ENCODE measurements around the gene PAPSS2.

Gene PAPSS2

DNA sequence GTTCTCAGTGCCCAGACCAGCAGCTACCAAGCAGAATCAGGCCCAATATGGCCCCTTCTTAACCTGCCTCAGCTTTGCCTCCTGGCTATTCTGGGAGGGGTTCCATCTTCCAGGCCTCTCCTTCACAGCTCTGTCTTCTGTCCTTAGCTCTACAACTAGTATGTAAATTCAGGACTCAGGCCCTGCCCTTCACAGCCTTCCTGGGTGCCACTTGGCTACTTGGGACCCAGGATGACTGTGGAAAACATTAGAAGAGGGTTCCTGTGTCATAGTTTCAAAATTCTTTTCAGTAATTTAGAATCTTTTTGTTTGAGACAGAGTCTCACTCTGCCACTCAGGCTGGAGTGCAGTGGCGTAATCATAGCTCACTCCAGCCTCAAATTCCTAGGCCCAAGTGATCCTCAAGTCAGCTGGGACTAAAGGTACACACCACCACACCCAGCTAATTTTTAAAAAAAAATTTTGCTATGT lies 33.2 kb upstream of the PAPSS2 start:
- Histone ChIP-seq H3K4me3 (ENCODE audit: low read depth in 1 of 2, low read length in 1 of 2) (no peak overlapping the region), H3K36me3 (no peaks in the 10 kb centered on the region), H3K27ac (no peak overlapping the region), H3K27me3 (no peaks in the 10 kb centered on the region), H3K9me3 (no peaks in the 10 kb centered on the region), H3K4me1 (ENCODE audit: control insufficient read depth in 1 of 2, insufficient read depth in 1 of 2, low read depth in 1 of 2, low read length in 1 of 2) (no peaks in the 10 kb centered on the region)
- TF ChIP-seq, protein P1, sequence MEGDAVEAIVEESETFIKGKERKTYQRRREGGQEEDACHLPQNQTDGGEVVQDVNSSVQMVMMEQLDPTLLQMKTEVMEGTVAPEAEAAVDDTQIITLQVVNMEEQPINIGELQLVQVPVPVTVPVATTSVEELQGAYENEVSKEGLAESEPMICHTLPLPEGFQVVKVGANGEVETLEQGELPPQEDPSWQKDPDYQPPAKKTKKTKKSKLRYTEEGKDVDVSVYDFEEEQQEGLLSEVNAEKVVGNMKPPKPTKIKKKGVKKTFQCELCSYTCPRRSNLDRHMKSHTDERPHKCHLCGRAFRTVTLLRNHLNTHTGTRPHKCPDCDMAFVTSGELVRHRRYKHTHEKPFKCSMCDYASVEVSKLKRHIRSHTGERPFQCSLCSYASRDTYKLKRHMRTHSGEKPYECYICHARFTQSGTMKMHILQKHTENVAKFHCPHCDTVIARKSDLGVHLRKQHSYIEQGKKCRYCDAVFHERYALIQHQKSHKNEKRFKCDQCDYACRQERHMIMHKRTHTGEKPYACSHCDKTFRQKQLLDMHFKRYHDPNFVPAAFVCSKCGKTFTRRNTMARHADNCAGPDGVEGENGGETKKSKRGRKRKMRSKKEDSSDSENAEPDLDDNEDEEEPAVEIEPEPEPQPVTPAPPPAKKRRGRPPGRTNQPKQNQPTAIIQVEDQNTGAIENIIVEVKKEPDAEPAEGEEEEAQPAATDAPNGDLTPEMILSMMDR (IDR thresholded peaks at IDR 0.05), result no peak

DNA sequence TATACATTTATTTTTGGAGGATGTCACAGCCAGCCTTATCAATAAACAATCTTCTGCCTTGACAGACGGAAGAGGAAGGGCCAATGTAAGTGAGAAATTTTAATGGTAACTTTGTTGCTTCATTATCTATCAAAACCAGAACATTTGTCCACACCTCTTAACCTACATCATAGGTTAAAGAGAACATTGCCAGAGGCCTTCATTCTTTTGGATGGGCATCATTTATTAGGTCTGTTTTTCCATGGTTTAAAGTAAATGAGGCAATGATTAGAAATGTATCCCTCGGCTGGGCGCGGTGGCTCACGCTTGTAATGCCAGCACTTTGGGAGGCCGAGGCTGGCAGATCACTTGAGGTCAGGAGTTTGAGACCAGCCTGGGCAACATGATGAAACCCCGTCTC lies 29.5 kb upstream of the PAPSS2 start:
- no peaks in the 10 kb centered on the region for H3K4me1 ChIP-seq (ENCODE audit: control insufficient read depth in 1 of 2, insufficient read depth in 1 of 2, low read depth in 1 of 2, low read length in 1 of 2)
- no peak overlapping the region for H3K4me3 ChIP-seq (ENCODE audit: low read depth in 1 of 2, low read length in 1 of 2)

DNA sequence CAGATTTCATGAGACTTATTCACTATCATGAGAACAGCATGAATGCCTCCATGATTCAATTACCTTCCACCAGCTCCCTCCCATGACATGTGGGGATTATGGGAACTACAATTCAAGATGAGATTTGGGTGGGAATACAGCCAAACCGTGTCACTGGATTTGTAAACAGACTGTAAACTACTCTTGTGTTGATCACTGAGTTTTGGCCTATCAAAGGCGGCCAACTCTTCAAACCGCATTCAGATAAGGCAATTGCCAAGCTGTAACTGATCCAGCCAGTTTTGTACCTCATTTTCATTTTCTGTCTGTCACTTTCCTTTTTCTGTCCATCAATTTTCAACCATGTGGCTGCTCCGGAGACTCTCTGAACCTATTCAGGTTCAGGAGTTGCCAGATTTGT lies 27.2 kb upstream of the PAPSS2 start:
- Histone ChIP-seq H3K9me3 (no peaks in the 10 kb centered on the region), H3K27me3 (no peaks in the 10 kb centered on the region), H3K4me3 (ENCODE audit: low read depth in 1 of 2, low read length in 1 of 2) (no peak overlapping the region), H3K4me1 (ENCODE audit: control insufficient read depth in 1 of 2, insufficient read depth in 1 of 2, low read depth in 1 of 2, low read length in 1 of 2) (no peaks in the 10 kb centered on the region), H3K36me3 (no peaks in the 10 kb centered on the region), H3K27ac (no peak overlapping the region)
- TF ChIP-seq, protein P1 (IDR thresholded peaks at IDR 0.05), result no peak

More for the DNA sequence above, 29.5 kb upstream of the PAPSS2 start:
- Histone ChIP-seq H3K36me3 (no peaks in the 10 kb centered on the region), H3K27me3 (no peaks in the 10 kb centered on the region), H3K9me3 (no peaks in the 10 kb centered on the region), H3K27ac (no peak overlapping the region)
- TF ChIP-seq, protein P1 (IDR thresholded peaks at IDR 0.05), result no peak

DNA sequence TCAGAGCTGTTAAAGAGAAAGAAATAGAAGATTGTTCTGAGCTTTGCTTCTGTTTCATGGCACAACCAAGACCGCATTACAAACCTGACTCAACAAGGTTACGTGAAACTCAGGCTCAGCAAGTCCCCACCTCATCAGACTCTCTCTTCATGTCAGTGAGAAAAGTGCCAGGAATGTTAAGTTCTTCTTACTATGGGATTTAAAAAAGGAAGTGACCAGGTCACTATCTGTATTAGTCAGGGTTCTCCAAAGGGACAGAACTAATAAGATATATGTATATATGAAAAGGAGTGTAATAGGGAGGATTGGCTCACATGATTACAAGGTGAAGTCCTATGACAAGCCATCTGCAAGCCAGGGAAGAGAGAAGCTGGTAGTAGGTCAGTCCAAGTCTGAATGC lies 25.4 kb upstream of the PAPSS2 start:
- Histone ChIP-seq H3K27ac (no peak overlapping the region), H3K9me3 (no peaks in the 10 kb centered on the region), H3K4me3 (ENCODE audit: low read depth in 1 of 2, low read length in 1 of 2) (no peak overlapping the region), H3K36me3 (no peaks in the 10 kb centered on the region), H3K27me3 (no peaks in the 10 kb centered on the region), H3K4me1 (ENCODE audit: control insufficient read depth in 1 of 2, insufficient read depth in 1 of 2, low read depth in 1 of 2, low read length in 1 of 2) (no peaks in the 10 kb centered on the region)
- TF ChIP-seq, protein P1 (IDR thresholded peaks at IDR 0.05), result no peak

DNA sequence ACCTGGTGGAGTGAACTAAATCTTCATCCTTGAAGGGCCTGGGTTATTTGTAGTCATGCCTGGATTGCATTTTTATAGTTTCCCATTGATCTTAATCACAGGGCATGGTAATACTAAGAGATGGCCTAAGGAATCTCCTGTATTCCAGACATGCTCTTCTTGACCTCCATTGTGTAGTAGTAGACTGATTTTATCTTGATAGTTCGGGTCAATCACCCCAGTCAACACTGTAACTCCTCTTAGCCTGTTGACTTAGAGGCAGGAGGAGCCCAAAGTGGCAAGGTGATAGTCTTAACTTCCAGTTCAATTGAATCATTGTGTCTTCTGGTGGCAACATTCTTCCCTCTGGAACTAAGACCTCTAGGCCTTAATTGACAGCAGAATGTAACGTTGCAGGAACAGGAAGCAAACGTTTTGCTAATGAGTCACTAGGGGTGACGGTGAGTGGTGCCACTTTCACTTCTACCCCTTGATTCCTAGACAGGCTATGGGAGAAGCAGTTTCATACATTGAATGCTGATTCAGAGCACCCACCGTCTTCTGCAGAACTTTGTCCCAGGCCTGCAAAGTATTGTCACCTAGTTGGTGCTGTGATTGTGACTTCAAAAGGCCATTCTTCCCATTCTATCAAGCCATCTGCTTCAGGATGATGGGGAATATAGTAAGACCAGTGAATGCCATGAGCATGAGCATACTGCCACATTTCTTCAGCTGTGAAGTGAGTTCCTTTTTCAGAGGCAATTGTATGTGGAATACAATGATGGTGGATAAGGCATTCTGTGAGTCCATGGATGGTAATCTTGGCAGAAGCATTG lies 24.0 kb upstream of the PAPSS2 start:
- Histone ChIP-seq H3K4me1 (ENCODE audit: control insufficient read depth in 1 of 2, insufficient read depth in 1 of 2, low read depth in 1 of 2, low read length in 1 of 2) (no peaks in the 10 kb centered on the region), H3K4me3 (ENCODE audit: low read depth in 1 of 2, low read length in 1 of 2) (no peak overlapping the region), H3K9me3 (no peaks in the 10 kb centered on the region), H3K27me3 (no peaks in the 10 kb centered on the region), H3K27ac (no peak overlapping the region), H3K36me3 (no peaks in the 10 kb centered on the region)
- TF ChIP-seq, protein P1 (IDR thresholded peaks at IDR 0.05), result no peak
